Prostate gland (tissue), 2 donors: Measurements from ENCODE around the gene SNX12. TPM values are rescaled to one million over a fixed set of nuclear protein-coding genes. Genes with fewer than 3 reads are reported as not detected.

Source experiments
- DNase-seq: peaks from one replicate; pipeline ENCODE4 v3.0.0-alpha.2; 2019; ENCODE audit warnings: low spot score
- H3K27ac ChIP-seq, 2 donors: fragments of 200-600 bp; sonication (generic); 2 replicates each; pipeline ENCODE4 v1.5.1; 2017 to 2019
- H3K27me3 ChIP-seq: fragments of 200-600 bp; sonication (generic); replicated peaks from 2 replicates; pipeline ENCODE4 v1.5.1; 2019; ENCODE audit not compliant: insufficient read depth
- H3K36me3 ChIP-seq, 2 donors: fragments of 200-600 bp; sonication (generic); 1 replicate in 1 of 2; 2 replicates in 1 of 2; pipeline versions ENCODE4 v1.5.1 to v1.8.1; 2017 to 2019
- H3K4me1 ChIP-seq: fragments of 200-600 bp; sonication (generic); replicated peaks from 2 replicates; pipeline ENCODE4 v1.5.1; 2019
- H3K4me3 ChIP-seq, 2 donors: fragments of 200-600 bp; sonication (generic); 2 replicates each; pipeline ENCODE4 v1.5.1; 2017 to 2019
- H3K9me3 ChIP-seq: fragments of 200-600 bp; sonication (generic); 2 replicates; pipeline ENCODE4 v1.5.1; 2017
- POLR2A ChIP-seq: fragments of 450-650 bp; IDR thresholded peaks from one replicate; pipeline ENCODE4 v1.6.1; 2016; ENCODE audit warnings: antibody characterized with exemption, mild to moderate bottlenecking
- POLR2AphosphoS5 ChIP-seq: sonication (generic); formaldehyde crosslinking; IDR thresholded peaks from one replicate; pipeline ENCODE4 v1.6.1; 2017; ENCODE audit warnings: antibody characterized with exemption
- WGBS: methylation state at CpG from one replicate; pipeline ENCODE4 v1.1.5; 2018; 5-methylcytosine and 5-hydroxymethylcytosine counted together
- intact Hi-C: fragments of 100-400 bp; cut with DNase I; formaldehyde crosslinking; loops from one replicate; pipeline ENCODE4 v1.14.2; 2022
- total RNA-seq, 2 donors: library from RNA; depleted of rRNA; stranded (reverse); fragments of >200 nt; gene quantifications; one replicate each; pipeline ENCODE4 v1.1.0, GENCODE V29; 2016
- TF ChIP-seq, protein P1 (sequence below), 4 experiments: fragments of 200-600 bp in 2 of 4; fragments of 450-650 bp in 2 of 4; sonication (generic) in 2 of 4; IDR thresholded peaks; 1 replicate in 3 of 4; 2 replicates in 1 of 4; pipeline ENCODE4 v1.5.1; 2016 to 2019; ENCODE audit warnings: antibody characterized with exemption in 4 of 4, mild to moderate bottlenecking in 2 of 4, moderate library complexity in 2 of 4

The SNX12 gene
- total RNA-seq, 2 donors from 2014 or later: 54.5 to 65.5 TPM

DNA sequence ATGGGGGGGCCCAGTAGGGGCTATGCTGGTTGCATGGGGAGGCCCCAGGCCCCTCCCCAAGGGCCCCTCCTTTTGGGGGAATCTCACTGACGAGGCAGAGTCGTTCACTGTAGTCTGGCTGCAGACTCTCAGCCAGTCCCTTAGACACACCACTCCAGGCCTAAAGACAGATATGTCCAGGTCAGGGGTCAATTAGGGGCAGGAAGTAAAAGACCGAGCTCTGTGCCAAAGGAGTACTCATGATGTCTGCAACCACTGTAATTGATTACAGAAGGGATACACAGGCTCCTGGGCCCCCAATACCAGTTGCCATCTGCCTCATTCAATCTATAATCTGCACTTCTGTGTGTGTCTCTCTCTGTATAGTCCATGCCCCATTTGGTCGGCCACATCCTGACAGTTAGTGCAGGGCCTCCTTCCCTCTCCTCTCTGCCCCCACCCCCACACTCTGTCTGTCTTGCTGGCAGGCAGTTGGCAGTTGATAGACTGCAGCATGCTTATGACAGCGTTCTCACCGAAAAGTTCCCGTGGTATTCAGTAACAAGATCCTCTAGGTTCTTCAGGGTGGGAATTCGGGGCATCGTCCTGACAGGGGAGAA lies 39.7 kb upstream of the SNX12 start:
- WGBS: 30% methylated on average over 6 of the region's 9 CpGs
- no peaks in the 10 kb centered on the region for H3K9me3 ChIP-seq
- H3K4me3 ChIP-seq: no peak overlapping the region
- no peaks in the 10 kb centered on the region for H3K27me3 ChIP-seq
- intact Hi-C loops: no loop called here
- H3K27ac ChIP-seq: no peak overlapping the region
- TF ChIP-seq POLR2AphosphoS5 (no peak), POLR2A (no peak)
- TF ChIP-seq, protein P1, sequence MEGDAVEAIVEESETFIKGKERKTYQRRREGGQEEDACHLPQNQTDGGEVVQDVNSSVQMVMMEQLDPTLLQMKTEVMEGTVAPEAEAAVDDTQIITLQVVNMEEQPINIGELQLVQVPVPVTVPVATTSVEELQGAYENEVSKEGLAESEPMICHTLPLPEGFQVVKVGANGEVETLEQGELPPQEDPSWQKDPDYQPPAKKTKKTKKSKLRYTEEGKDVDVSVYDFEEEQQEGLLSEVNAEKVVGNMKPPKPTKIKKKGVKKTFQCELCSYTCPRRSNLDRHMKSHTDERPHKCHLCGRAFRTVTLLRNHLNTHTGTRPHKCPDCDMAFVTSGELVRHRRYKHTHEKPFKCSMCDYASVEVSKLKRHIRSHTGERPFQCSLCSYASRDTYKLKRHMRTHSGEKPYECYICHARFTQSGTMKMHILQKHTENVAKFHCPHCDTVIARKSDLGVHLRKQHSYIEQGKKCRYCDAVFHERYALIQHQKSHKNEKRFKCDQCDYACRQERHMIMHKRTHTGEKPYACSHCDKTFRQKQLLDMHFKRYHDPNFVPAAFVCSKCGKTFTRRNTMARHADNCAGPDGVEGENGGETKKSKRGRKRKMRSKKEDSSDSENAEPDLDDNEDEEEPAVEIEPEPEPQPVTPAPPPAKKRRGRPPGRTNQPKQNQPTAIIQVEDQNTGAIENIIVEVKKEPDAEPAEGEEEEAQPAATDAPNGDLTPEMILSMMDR (IDR thresholded peaks at IDR 0.05): no peak
- no peaks in the 10 kb centered on the region for H3K4me1 ChIP-seq
- H3K36me3 ChIP-seq: no peaks in the 10 kb centered on the region
- no peak for DNase-seq

DNA sequence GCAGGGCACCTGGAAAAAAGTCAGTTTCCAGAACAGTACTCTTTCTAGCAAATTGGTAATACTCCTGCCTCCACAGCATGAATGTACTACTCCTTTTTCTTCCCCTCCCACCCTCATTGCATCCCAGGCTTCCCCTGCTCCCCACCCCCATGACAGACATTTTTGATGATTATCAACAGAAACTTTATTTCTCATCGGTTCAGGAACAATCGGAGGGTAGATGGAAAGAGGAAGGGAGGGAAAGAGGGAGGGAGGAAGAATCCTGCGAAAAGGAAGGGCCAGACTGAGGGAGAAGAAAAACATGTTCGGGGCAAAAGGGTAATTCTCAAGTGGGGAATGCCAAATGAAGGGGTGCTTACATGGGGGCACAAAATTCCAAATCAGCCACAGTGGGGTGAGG lies 39.1 kb upstream of the SNX12 start:
- no peak overlapping the region for H3K27ac ChIP-seq
- H3K4me1 ChIP-seq: no peaks in the 10 kb centered on the region
- TF ChIP-seq, protein P1 (IDR thresholded peaks at IDR 0.05): no peak
- TF ChIP-seq POLR2AphosphoS5 (no peak), POLR2A (no peak)
- no peak overlapping the region for H3K4me3 ChIP-seq
- WGBS: 59% methylated on average over 4 of the region's 4 CpGs
- DNase-seq: no peak
- no peaks in the 10 kb centered on the region for H3K9me3 ChIP-seq
- no peaks in the 10 kb centered on the region for H3K27me3 ChIP-seq
- intact Hi-C loops: no loop called here
- no peaks in the 10 kb centered on the region for H3K36me3 ChIP-seq

DNA sequence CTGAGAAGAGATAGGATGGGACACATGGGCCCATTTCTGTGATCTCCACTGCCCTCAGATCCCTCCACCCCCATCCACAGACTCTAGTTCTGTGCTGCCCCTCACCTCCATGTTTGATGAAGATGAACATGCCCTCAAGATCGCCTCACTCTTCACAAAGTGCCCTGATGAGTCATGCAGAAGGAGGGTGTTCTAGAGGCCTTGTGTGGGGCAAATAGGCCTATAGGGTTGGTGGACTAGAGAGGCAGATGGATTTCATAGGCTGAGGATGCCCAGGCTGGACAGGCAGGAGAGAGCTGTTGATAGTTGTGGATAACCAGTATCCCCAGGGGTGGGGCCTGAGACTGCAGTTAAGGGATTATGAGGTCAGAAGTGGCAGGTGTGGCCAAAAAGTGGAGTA lies 38.3 kb upstream of the SNX12 start, which contains the start of gene CXorf65:
TSS of gene CXorf65 (minus strand) at position 314 of the 400 bp plus-strand sequence. CDS start at position 130, 184 bp downstream.
- intact Hi-C loops: no loop called here

DNA sequence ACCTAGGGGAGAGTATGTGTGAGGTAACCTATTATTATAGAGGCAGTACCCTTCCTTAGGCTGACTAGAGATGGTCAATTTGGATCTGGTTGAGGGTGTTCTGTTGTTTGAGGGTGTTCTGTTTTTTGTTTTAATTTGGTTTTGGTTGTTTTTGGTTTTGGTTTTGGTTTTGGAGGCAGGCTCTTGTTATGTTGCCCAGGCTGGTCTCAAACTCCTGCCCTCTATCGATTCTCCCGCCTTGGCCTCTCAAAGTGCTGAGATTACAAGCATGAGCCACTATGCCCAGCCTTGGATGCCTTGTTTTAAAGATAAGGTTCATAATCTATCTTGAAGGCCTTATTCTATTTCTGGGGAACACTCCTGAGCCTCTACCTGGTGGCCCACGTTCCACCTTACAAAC lies 37.5 kb upstream of the SNX12 start:
- DNase-seq: no peak
- Histone ChIP-seq H3K4me3 (no peak overlapping the region), H3K27ac (no peak overlapping the region), H3K27me3 (no peaks in the 10 kb centered on the region), H3K36me3 (no peaks in the 10 kb centered on the region), H3K4me1 (no peaks in the 10 kb centered on the region), H3K9me3 (no peaks in the 10 kb centered on the region)
- WGBS: 90% methylated on average over 3 of the region's 3 CpGs
- TF ChIP-seq POLR2AphosphoS5: no peak
- TF ChIP-seq, protein P1 (IDR thresholded peaks at IDR 0.05): no peak
- TF ChIP-seq POLR2A: no peak
- intact Hi-C loops: no loop called here

More for the DNA sequence above, 38.3 kb upstream of the SNX12 start, which contains the start of gene CXorf65:
- no peaks in the 10 kb centered on the region for H3K27me3 ChIP-seq
- no peak within 1 kb of the TSS for H3K27ac ChIP-seq
- H3K36me3 ChIP-seq: no peaks in the 10 kb centered on the region
- no peak within 1 kb of the TSS for H3K4me3 ChIP-seq
- 100% methylated on average over 1 of the region's 1 CpG for WGBS
- H3K4me1 ChIP-seq: no peaks in the 10 kb centered on the region
- no peak for DNase-seq
- H3K9me3 ChIP-seq: no peaks in the 10 kb centered on the region
- TF ChIP-seq POLR2AphosphoS5 (no peak), POLR2A (no peak)
- TF ChIP-seq, protein P1 (IDR thresholded peaks at IDR 0.05): no peak
